Body of pancreas (tissue), 4 donors: Measurements from ENCODE around the gene SUV39H1.

Source experiments
- CTCF ChIP-seq, 7 experiments: fragments of 450-650 bp in 4 of 7; fragments of 200-600 bp in 3 of 7; sonication (generic) in 3 of 7; IDR thresholded peaks; one replicate each; pipeline ENCODE4 v1.5.1; 2016 to 2019; ENCODE audit warnings: antibody characterized with exemption in 7 of 7
- POLR2A ChIP-seq, 3 donors: fragments of 450-650 bp; IDR thresholded peaks; one replicate each; pipeline ENCODE4 v1.6.1; 2016; ENCODE audit warnings: antibody characterized with exemption in 3 of 3, mild to moderate bottlenecking in 2 of 3

GRCh38 chrX:48684134-48684533, 12.4 kb upstream of the SUV39H1 start:
- TF ChIP-seq CTCF (IDR thresholded peaks at IDR 0.05) (no peak), POLR2A (IDR thresholded peaks at IDR 0.05) (no peak)
